ENCODE data around the gene TTLL11. TPM values are rescaled to one million over a fixed set of nuclear protein-coding genes. Genes with fewer than 3 reads are reported as not detected.

The TTLL11 gene
- total RNA-seq, 1 experiment from 2014 or later: 1.6 TPM

DNA sequence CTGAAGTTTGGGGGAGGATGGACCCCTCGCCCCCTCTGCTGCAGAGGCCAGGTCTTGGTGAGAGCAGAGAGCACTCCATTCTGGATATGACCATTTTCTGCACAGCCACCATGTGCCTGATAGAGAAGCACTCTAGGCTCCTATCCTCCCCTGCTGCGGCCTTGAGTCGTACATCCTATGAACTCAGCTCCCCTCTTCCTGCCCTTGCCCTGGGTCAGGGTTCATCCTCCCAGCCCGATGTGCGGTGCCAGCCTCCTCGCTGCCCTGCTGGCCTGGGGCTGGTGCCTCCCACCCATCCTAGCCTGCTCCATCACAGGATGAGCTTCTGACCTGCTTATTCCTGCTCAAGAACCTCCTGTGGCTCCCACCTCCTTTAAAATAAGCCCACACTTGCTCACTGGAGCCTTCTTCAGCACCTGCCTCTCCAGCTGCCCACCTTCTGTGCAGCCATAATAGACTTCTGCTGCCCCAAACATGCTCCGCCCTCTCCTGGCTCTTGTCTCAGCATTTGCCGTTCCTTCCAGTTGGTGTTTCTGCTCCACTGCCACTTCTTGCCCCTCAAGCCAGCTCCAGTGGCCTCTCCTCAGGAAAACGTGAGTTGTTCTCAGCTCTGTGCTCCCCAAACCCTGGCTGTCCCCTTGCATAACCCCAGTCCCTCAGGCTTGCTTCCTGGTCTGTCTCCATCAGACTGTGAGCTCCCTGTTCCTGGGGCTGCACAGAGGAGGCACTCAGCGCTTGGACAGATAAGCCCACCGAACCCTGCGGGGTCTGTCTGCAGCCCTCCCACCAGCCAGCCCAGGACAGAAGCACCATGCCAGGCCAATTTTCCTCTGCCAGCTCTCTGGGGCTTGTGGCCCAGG is 22.3 kb upstream of the TTLL11 start:
- in situ Hi-C loops (cut with HindIII; ENCODE audit: low pct_unique_long_range_greater_than_20kb, low sequenced_read_pairs): no loop called here
- no peak for DNase-seq (ENCODE audit: low read depth, low spot score)

DNA sequence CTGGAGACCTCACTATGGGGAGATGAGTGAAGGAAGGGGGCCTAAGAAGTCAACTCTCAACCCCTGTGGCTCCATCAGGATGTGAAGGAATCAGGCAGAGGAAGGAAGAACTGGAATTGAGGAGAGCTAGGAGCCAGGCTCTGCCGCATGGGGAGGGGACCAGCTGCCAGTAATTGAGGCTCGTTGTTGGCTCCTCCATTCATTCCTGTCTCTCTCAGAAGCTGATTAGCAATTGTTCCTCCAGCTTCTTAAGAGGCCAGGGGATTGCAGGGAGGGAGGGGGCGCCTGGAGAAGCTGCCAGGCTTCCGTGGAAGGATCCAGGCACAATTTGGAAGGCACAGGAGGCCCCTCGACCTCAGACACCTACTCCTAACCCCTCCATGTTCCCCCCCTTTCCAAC is 20.5 kb upstream of the TTLL11 start:
- no peak for DNase-seq (ENCODE audit: low read depth, low spot score)
- in situ Hi-C loops (cut with HindIII; ENCODE audit: low pct_unique_long_range_greater_than_20kb, low sequenced_read_pairs): no loop called here

DNA sequence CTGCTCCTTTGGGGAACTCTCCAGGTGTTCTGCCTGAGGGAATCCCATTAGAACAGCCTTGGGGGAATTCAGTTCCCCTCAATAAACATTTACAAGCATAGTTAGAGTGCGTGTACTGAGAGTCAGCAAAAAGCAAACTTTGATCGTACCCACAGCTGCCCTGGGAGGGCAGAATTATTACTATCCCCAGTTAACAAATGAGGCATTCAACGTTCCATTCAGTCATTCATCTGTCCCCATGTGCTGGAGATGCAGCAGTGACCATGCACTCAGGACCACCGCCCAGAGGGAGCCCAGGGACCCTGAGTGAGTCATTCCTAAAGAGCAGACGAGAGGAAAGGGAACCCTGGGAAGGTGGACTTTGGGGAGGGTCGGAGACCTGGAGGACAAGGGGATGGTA is 19.1 kb upstream of the TTLL11 start:
- in situ Hi-C loops (cut with HindIII; ENCODE audit: low pct_unique_long_range_greater_than_20kb, low sequenced_read_pairs): no loop called here
- no peak for DNase-seq (ENCODE audit: low read depth, low spot score)

DNA sequence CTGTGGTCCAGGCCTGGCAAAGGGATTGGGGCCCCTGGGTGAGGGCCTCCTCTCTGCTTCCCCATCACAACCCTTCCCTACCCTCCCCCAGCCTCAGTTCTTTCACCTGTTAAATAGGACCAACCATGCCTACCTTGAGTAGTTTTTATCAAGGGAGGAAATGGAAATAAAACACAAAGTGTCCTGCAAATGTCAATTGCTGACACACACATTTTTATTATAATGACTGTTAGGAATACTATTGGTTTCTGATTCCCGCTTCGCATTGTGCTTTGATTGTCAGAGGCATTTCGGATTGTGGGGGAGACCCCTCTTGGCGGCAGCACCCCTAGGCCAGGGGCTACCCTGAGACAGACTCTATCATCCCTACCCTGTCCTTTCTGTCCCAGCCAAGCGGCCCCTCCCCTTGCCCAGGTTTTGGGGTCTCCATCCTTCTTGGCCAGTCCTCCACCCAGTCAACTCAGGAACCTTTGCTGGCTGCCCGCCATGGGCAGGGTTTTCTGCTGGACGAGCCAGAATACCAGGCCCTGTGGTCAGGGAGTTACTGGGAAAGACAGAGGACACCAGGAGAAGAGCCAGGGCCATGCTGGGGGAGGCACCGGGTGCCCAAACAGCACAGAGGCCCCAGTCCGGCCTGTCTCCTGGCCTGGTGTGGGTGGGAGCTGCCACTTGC is 18.4 kb upstream of the TTLL11 start:
- DNase-seq (ENCODE audit: low read depth, low spot score): no peak
- in situ Hi-C loops (cut with HindIII; ENCODE audit: low pct_unique_long_range_greater_than_20kb, low sequenced_read_pairs): no loop called here

DNA sequence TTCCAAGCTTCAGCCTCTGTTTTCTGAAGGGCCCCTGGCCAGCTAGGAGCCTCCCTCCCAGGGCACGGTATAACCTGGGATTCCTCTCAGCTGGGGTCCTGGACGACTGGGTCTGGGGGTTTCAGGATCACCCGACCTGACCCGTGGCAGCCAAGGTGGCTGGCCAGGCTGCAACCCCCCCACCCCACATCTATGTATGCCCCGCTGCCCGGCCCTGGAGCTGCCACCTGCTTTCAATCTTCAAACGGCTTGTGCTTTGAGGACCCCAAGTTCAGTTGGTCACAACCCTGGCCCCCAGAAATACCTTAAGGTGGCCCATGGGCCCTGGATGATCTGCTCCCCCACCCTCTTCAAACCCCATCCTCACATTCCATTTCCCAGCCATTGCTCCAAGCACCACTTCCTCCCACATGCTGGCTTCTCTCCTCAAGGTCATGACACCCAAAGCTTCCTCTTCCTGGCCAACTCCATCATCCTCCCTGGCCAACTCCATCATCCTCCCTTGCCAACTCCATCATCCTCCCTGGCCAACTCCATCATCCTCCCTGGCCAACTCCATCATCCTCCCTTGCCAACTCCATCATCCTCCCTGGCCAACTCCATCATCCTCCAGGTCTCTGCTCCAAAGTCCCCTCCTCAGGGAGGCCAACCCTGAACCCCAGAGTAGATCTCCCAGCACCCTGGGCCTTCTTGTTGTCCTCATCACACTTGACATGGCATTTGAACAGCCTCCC is 17.2 kb upstream of the TTLL11 start:
- no peak for DNase-seq (ENCODE audit: low read depth, low spot score)
- in situ Hi-C loops (cut with HindIII; ENCODE audit: low pct_unique_long_range_greater_than_20kb, low sequenced_read_pairs): no loop called here

DNA sequence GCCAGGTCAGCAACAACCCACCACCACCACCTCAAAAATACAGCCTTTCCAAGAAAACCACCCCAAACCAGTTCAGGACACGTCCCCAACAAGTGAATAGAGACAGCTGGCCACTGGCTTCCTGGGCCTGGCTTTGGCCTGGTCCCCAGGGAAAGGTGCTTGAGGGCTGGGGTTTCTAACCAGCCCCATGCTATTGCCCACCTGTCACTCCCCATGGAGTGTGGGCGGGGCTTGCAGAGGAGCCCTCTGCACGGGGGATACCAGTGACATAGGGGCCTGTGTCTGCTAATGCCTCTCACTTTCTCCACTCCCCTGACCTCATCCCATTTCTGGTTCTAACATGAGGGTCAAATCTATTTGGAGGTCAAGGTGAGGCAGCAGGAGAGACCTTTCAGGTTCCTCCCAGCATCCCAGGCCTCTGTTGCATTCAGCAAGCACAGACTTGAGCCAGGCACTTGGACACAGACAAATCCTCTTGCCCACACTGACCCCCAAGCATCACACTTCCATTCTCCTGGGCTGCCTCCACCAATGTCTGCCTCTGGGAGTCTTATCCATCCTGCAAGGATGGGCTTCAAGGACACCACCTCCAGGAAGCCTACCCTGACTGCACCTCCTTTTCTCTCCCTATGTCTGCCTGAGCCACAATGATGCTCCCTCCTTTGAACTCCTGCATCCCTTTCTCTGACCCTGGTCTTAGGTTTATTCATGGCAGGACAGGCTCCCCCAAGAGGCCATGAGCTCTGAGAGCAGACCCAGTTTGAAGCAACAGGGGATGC is 16.1 kb upstream of the TTLL11 start:
- in situ Hi-C loops (cut with HindIII; ENCODE audit: low pct_unique_long_range_greater_than_20kb, low sequenced_read_pairs): no loop called here
- no peak for DNase-seq (ENCODE audit: low read depth, low spot score)

DNA sequence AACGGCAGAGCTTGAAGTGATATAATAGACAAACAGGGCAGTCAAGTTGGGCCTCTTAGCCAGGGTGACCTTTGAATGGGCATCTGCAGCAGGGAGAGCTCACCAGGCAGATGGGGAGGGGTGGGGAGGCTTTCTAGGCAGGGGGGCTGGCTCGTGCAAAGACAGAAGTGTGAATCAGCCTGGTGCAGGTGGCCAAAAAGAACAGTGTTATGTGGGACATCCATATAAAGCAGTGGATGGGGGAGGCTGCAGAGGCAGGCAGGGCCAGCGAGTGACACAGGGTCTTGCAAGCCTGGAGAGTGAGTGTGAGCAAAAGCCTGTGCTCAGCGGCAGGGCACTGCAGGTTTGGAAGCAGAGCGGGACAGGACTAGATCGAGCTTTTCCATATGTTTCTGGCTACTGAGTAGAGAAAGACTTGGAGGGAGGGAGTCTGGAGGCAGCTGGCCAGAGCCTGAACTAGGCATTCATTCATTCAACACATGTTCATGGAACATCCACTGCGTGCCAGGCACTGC is 14.2 kb upstream of the TTLL11 start:
- no peak for DNase-seq (ENCODE audit: low read depth, low spot score)
- in situ Hi-C loops (cut with HindIII; ENCODE audit: low pct_unique_long_range_greater_than_20kb, low sequenced_read_pairs): no loop called here

DNA sequence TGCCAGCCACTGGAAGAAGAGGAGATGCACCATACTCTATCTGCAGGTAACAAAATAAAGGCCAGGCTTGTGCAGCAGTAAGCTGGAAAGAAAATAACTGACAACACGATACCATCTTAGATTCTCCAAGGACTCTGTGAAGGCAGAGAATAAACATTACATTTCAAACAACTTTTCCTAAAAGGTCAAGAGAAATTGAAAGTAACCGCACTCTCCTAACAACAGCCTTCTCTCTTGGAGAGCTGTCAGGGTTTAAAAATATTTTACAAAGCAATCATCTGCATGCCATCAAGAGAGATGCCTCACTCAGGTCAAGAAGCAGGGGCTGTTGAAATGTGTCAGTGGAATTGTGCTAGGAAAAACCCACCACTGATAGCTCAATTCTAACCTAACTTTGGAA is 13.5 kb upstream of the TTLL11 start:
- in situ Hi-C loops (cut with HindIII; ENCODE audit: low pct_unique_long_range_greater_than_20kb, low sequenced_read_pairs): no loop called here
- DNase-seq (ENCODE audit: low read depth, low spot score): no peak

DNA sequence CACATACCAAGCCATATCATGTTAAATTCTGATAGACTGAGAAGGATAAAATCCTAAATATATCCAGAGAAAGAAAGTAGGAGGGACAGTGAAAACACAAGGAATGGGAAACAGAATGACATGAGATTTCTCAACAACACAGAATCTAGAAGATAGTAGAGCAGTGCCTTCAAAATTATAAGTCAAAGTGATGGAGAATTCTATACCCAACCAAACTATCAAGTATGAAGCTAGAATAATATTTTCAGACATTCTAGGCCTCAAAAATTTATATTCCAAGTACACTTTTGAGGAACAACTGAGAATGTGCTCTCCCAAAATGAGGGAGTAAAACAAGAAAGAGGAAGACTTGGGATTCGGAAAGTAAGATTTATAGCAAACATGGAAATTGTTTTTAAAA is 10.9 kb upstream of the TTLL11 start:
- no peak for DNase-seq (ENCODE audit: low read depth, low spot score)
- in situ Hi-C loops (cut with HindIII; ENCODE audit: low pct_unique_long_range_greater_than_20kb, low sequenced_read_pairs): no loop called here

DNA sequence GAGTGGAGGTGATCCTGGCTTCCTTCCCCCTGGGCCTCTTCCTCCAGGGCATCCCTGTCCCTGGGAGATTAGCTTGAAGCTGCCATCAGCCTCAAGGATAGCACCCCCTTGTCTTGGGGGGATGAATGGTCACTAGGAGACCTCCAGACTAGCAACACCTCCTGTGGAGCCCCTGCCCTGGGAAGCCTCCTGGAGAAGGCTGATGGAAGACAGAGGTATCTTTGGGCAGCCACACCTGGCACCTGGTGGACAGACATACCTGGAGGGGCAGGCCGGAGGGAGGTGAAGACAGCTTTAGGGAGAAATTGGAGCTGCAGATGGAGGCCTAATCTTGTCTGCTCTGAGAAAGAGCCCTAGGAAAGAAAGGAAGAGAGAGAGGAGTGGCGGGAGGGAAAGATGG is 9.0 kb upstream of the TTLL11 start:
- in situ Hi-C loops (cut with HindIII; ENCODE audit: low pct_unique_long_range_greater_than_20kb, low sequenced_read_pairs): no loop called here
- DNase-seq (ENCODE audit: low read depth, low spot score): no peak

DNA sequence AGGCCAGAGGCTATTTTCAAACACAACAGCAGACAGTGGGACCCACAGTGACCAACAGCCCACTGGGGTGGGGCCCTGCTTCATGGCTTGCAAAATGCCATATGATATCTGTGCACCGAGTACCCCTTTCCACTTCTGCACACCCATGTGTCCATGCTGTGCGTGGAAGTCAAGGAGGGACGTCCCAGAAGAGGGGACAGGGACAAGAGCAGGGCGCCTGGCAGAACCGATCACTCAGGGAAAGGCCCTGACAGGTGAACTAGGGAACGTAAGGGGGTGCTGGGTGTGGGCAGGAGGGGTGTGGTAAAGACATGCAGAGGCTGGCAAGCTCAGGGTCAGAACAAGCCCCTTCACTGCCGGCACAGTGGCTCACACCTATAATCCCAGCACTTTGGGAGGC is 7.6 kb upstream of the TTLL11 start:
- in situ Hi-C loops (cut with HindIII; ENCODE audit: low pct_unique_long_range_greater_than_20kb, low sequenced_read_pairs): no loop called here
- DNase-seq (ENCODE audit: low read depth, low spot score): no peak

DNA sequence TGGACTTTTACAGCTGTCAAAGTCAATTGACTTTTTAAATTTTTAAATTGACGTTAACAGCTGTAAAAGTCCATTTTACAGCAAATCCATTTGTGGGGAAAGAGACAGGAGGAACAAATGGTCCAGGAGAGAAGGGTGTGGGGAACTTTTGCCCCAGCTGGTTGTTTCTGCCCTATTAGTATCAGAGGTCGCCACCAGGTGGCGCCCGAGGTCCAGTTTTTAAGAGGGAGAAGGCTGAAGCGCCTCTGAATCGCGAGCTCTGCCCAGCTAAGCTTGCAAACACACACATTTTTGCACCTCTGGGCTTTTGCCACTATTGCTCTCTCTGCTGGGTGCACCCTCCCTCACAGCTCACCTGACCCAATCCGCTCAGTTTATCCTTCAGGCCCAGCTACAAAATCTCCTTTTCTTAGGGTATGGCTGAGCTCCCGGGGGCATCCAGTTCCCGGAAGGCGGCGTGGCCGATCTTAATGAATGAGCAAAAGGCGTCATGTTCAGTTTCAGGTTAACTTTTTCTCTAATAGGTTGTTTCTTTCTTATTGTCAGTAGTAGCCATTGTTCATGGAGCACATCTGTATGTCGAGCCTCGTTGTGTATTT is 6.3 kb upstream of the TTLL11 start:
- in situ Hi-C loops (cut with HindIII; ENCODE audit: low pct_unique_long_range_greater_than_20kb, low sequenced_read_pairs): no loop called here
- DNase-seq (ENCODE audit: low read depth, low spot score): peak; percentile 83

DNA sequence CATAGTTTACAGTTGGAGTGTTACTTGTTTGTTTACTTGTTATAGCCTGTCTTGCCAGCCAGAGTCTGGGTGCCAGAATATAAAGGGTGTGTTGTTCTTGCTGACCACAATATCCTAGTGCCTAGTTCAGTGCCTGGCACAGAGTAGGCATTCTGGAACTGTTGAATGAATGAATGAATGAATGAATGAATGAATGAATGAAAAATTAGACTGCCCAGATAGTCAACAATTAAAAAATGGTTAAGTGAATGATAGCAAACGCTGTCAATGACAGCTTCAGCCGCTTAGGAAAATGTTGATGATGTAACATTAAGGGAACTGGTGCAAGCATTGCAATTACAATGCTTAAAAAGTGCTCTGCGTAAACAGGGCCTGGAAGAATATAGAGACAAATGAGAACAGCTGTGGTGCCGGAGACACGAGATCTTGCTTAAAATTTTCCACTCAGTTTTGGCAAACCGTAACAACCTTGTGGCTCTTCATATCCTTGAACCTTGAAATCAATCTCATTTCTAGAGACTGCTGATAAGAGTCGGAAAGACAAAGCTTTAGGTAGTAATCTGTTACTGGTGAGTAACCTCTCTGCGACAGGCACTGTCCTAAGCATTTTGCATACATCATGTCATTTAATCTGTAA is 4.7 kb upstream of the TTLL11 start:
- DNase-seq (ENCODE audit: low read depth, low spot score): no peak
- in situ Hi-C loops (cut with HindIII; ENCODE audit: low pct_unique_long_range_greater_than_20kb, low sequenced_read_pairs): no loop called here

DNA sequence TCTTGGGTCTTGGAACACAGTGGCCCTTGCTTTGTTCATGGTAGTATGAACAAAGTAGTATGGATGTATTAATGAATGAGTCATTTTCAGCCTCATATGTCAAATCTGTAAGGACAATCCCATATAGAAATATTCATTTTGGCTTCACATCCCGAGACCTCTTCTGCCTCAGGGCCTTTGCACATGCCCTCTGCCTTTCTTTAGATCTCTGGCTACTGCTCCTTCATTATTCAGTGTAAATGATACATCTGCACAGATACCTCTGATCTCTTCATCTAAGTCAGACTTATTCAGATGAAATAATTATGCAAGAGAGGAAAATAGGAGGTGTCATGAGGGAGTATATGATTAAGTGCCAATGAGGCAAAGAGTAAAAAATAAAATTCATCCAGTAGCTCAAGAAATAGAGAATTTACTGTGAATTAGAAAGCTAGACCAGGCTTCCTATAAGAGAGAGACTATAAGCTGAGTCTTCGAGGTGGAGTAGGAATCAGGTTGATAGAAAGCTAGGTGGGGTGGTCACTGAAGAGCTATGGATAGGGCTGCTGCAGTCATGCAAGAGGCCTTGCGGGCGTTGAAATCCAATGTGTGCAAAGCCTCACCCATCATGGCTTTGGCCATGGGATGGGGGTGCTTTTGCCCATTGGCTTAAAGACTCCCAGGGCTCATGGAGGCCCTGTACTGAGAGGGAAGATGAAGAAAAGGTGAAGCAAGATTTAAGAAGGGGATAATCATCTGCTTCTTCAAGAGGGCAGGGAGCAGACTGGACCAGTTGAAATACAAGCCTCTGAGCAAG is 3.7 kb upstream of the TTLL11 start:
- in situ Hi-C loops (cut with HindIII; ENCODE audit: low pct_unique_long_range_greater_than_20kb, low sequenced_read_pairs): no loop called here
- DNase-seq (ENCODE audit: low read depth, low spot score): no peak

DNA sequence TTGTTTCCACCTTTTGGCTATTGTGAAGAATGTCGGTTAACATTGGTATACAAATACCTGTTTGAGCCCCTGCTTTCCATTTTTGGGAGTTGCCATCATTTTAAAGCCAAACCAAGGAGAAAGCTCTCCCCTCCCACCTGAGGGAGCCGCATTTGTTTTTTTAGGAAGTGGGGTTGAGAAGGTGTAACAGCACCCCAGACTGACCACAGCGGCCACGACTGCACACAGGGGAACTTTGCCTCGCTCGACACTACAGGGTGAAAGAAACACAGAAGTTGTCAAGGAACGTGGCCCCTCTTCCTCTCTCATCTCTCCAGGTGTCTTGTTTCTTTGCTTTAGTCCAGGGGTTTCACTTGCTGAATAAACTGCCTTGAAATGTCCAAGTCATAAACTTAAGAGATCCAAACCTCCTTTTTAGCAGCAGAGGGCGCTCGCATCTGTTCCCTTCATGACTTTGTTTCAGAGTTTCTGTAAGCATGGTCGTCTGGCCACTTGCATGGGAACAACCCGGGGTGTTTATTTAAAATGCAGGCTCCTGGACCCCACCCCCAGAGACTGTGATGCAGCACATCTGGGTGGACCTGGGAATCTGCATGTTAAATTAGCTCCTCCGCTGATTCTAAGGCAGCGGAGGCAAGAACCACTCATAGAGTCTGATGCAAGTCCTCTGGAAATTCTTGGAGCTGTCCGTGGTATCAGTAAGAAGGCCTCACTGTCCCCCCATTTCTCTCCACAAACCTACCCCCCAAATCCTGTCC is 2.1 kb upstream of the TTLL11 start:
- in situ Hi-C loops (cut with HindIII; ENCODE audit: low pct_unique_long_range_greater_than_20kb, low sequenced_read_pairs): no loop called here
- peak; percentile 78 for DNase-seq (ENCODE audit: low read depth, low spot score)
